H1 (cell line): ENCODE results near the gene TMEM209. TPM values are rescaled to one million over a fixed set of nuclear protein-coding genes. Genes with fewer than 3 reads are reported as not detected.

ENCODE experiments used
- CTCF ChIA-PET: fragments of 300-600 bp; sonication (Branson Sonifier 250); formaldehyde crosslinking; loops from one replicate; lab custom pipeline; 2021; ENCODE audit not compliant: partially characterized antibody; lab: Charles Lee
- POLR2A ChIA-PET: fragments of 300-600 bp; sonication (Branson Sonifier 250); formaldehyde crosslinking; loops from one replicate; lab custom pipeline; 2021; ENCODE audit warnings: inconsistent platforms; ENCODE audit not compliant: partially characterized antibody; lab: Charles Lee
- DNase-seq, 2 experiments: peaks; one replicate each; pipeline versions ENCODE4 v3.0.0 to v3.0.0-alpha.2; 2010 to 2022; ENCODE audit warnings: low spot score in 2 of 2, low read depth in 1 of 2, mixed read lengths in 1 of 2
- FAIRE-seq: peaks from 2 replicates; lab custom pipeline; 2011; peaks lifted over from hg19 to GRCh38; lab: Jason Lieb, UNC
- H2AFZ ChIP-seq: 2 replicates; pipeline ENCODE4 v1.8.1; 2012; ENCODE audit warnings: low read length, inconsistent platforms
- H2AK5ac ChIP-seq: 2 replicates; pipeline ENCODE4 v1.6.1; 2013; ENCODE audit warnings: low read depth, low read length
- H2BK120ac ChIP-seq: replicated peaks from 2 replicates; pipeline ENCODE3; 2013; ENCODE audit warnings: low read depth, low read length, inconsistent platforms
- H2BK12ac ChIP-seq: 2 replicates; pipeline ENCODE4 v1.6.1; 2013; ENCODE audit warnings: low read depth, low read length
- H2BK15ac ChIP-seq: 2 replicates; pipeline ENCODE4 v1.6.1; 2013; ENCODE audit warnings: low read length
- H2BK20ac ChIP-seq: 2 replicates; pipeline ENCODE4 v1.6.1; 2013; ENCODE audit warnings: low read length
- H2BK5ac ChIP-seq: 2 replicates; pipeline ENCODE4 v1.6.1; 2013; ENCODE audit warnings: low read depth, low read length
- H3K14ac ChIP-seq: 2 replicates; pipeline ENCODE4 v1.6.1; 2013; ENCODE audit warnings: inconsistent platforms; ENCODE audit not compliant: insufficient read length
- H3K18ac ChIP-seq: 2 replicates; pipeline ENCODE4 v1.6.1; 2013; ENCODE audit warnings: low read length; ENCODE audit errors: extremely low read depth
- H3K23ac ChIP-seq: 2 replicates; pipeline ENCODE4 v1.6.1; 2013; ENCODE audit warnings: inconsistent platforms; ENCODE audit not compliant: insufficient read length
- H3K23me2 ChIP-seq: 2 replicates; pipeline ENCODE4 v1.6.1; 2013; ENCODE audit warnings: low read depth, low read length
- H3K27ac ChIP-seq: 2 replicates; pipeline ENCODE4 v1.6.1; 2011; ENCODE audit warnings: low read depth, low read length, inconsistent platforms
- H3K27me3 ChIP-seq, 4 experiments: replicated peaks in 1 of 4; 1 replicate in 1 of 4; 2 replicates in 3 of 4; pipeline versions ENCODE4 v1.6.1 to v1.8.1; 2011 to 2013; ENCODE audit warnings: low read length in 3 of 4, mild to moderate bottlenecking in 3 of 4, inconsistent platforms in 2 of 4, mixed read lengths in 2 of 4, moderate library complexity in 1 of 4; ENCODE audit not compliant: control insufficient read depth in 3 of 4, insufficient read depth in 3 of 4; ENCODE audit errors: extremely low read depth in 1 of 4
- H3K36me3 ChIP-seq, 4 experiments: 2 replicates each; pipeline versions ENCODE4 v1.6.1 to v1.8.1; 2011 to 2013; ENCODE audit warnings: mild to moderate bottlenecking in 4 of 4, low read length in 3 of 4, moderate library complexity in 2 of 4, control low read depth in 1 of 4, inconsistent platforms in 1 of 4; ENCODE audit not compliant: insufficient read depth in 4 of 4, control insufficient read depth in 2 of 4
- H3K4ac ChIP-seq: replicated peaks from 2 replicates; pipeline ENCODE3; 2013; ENCODE audit warnings: low read length, low read depth, mixed read lengths, inconsistent platforms; ENCODE audit not compliant: insufficient read length
- H3K4me1 ChIP-seq, 4 experiments: replicated peaks in 1 of 4; 1 replicate in 1 of 4; 2 replicates in 3 of 4; pipeline versions ENCODE4 v1.6.1 to v1.8.1; 2011 to 2013; ENCODE audit warnings: low read length in 3 of 4, inconsistent platforms in 2 of 4, mixed read lengths in 1 of 4; ENCODE audit not compliant: insufficient read depth in 4 of 4, control insufficient read depth in 3 of 4
- H3K4me2 ChIP-seq, 2 experiments: 2 replicates each; pipeline versions ENCODE4 v1.6.1 to v1.8.1; 2011 to 2013; ENCODE audit warnings: low read depth in 2 of 2, low read length in 2 of 2, control low read depth in 1 of 2, inconsistent platforms in 1 of 2, mild to moderate bottlenecking in 1 of 2; ENCODE audit not compliant: insufficient read depth in 1 of 2
- H3K4me3 ChIP-seq, 4 experiments: fragments of 200-600, 300-600 bp in 1 of 4; sonication (generic), shearing (Covaris generic), sonication (Bioruptor Twin) in 1 of 4; 2 replicates each; pipeline versions ENCODE4 v1.5.1 to v1.8.1; 2011 to 2016; ENCODE audit warnings: low read length in 4 of 4, low read depth in 3 of 4, control low read depth in 2 of 4, inconsistent platforms in 2 of 4, mild to moderate bottlenecking in 2 of 4, mixed read lengths in 1 of 4, moderate library complexity in 1 of 4; ENCODE audit not compliant: insufficient read depth in 2 of 4; ENCODE audit errors: extremely low read depth in 1 of 4
- H3K56ac ChIP-seq: replicated peaks from 2 replicates; pipeline ENCODE3; 2013; ENCODE audit warnings: low read depth, mild to moderate bottlenecking, mixed read lengths, low read length, inconsistent platforms; ENCODE audit not compliant: insufficient read length
- H3K79me1 ChIP-seq: 2 replicates; pipeline ENCODE4 v1.6.1; 2013; ENCODE audit warnings: low read depth, low read length, control low read depth
- H3K79me2 ChIP-seq, 2 experiments: 2 replicates each; pipeline versions ENCODE4 v1.6.1 to v1.8.1; 2012 to 2013; ENCODE audit warnings: low read length in 2 of 2, mild to moderate bottlenecking in 2 of 2, inconsistent platforms in 1 of 2; ENCODE audit not compliant: insufficient read depth in 2 of 2, control insufficient read depth in 1 of 2
- H3K9ac ChIP-seq, 4 experiments: replicated peaks in 1 of 4; 1 replicate in 1 of 4; 2 replicates in 3 of 4; pipeline versions ENCODE4 v1.6.1 to v1.8.1; 2011 to 2013; ENCODE audit warnings: low read depth in 3 of 4, low read length in 3 of 4, control low read depth in 2 of 4, mild to moderate bottlenecking in 2 of 4, moderate library complexity in 2 of 4, inconsistent platforms in 1 of 4; ENCODE audit errors: extremely low read depth in 1 of 4
- H3K9me3 ChIP-seq, 2 experiments: 2 replicates each; pipeline versions ENCODE4 v1.6.1 to v1.8.1; 2012 to 2013; ENCODE audit warnings: mild to moderate bottlenecking in 2 of 2, moderate library complexity in 2 of 2, control low read depth in 1 of 2, inconsistent platforms in 1 of 2, low read depth in 1 of 2, low read length in 1 of 2, mixed read lengths in 1 of 2; ENCODE audit not compliant: insufficient read depth in 2 of 2
- H4K20me1 ChIP-seq, 2 experiments: replicated peaks in 1 of 2; 2 replicates each; pipeline versions ENCODE3 to v1.8.1; 2011 to 2013; ENCODE audit warnings: inconsistent platforms in 2 of 2, low read length in 2 of 2, mild to moderate bottlenecking in 1 of 2; ENCODE audit not compliant: insufficient read depth in 2 of 2, control insufficient read depth in 1 of 2
- H4K5ac ChIP-seq: 2 replicates; pipeline ENCODE4 v1.6.1; 2013; ENCODE audit warnings: low read length, low read depth, mixed read lengths, inconsistent platforms; ENCODE audit not compliant: insufficient read length
- H4K8ac ChIP-seq: 2 replicates; pipeline ENCODE4 v1.8.0; 2013; ENCODE audit warnings: mild to moderate bottlenecking, moderate library complexity, low read length, inconsistent platforms; ENCODE audit not compliant: insufficient read depth; ENCODE audit errors: extremely low read depth
- H4K91ac ChIP-seq: replicated peaks from 2 replicates; pipeline ENCODE3; 2013; ENCODE audit warnings: low read length, mixed read lengths, inconsistent platforms; ENCODE audit not compliant: insufficient read length
- CHD2 ChIP-seq: IDR thresholded peaks from 2 replicates; pipeline ENCODE4 v1.6.1; 2012; ENCODE audit warnings: low read length, improper control_type of control experiment
- CREB1 ChIP-seq: IDR thresholded peaks from 2 replicates; pipeline ENCODE4 v1.6.1; 2012; ENCODE audit warnings: inconsistent platforms
- CTBP2 ChIP-seq: IDR thresholded peaks from 2 replicates; pipeline ENCODE4 v1.7.0; 2011; ENCODE audit warnings: borderline replicate concordance, mild to moderate bottlenecking, moderate library complexity, mixed read lengths, low read length; ENCODE audit not compliant: insufficient read depth, insufficient read length
- EGR1 ChIP-seq: IDR thresholded peaks from 2 replicates; pipeline ENCODE4 v1.6.1; 2011; ENCODE audit warnings: low read depth, low read length, borderline replicate concordance
- HDAC6 ChIP-seq: IDR thresholded peaks from one replicate; pipeline ENCODE4 v1.7.1; 2012; ENCODE audit warnings: low read depth, mild to moderate bottlenecking, inconsistent platforms, low read length, moderate library complexity
- MAFK ChIP-seq: IDR thresholded peaks from 2 replicates; pipeline ENCODE4 v1.6.1; 2012; ENCODE audit warnings: low read depth, mild to moderate bottlenecking, improper control_type of control experiment, low read length
- NANOG ChIP-seq: IDR thresholded peaks from 2 replicates; pipeline ENCODE4 v1.6.1; 2011; ENCODE audit warnings: low read length, low read depth, mild to moderate bottlenecking, inconsistent platforms; ENCODE audit not compliant: insufficient read depth, poor library complexity, severe bottlenecking
- POLR2AphosphoS5 ChIP-seq: IDR thresholded peaks from 2 replicates; pipeline ENCODE4 v1.6.1; 2011; ENCODE audit warnings: low read depth, low read length
- RXRA ChIP-seq: IDR thresholded peaks from 2 replicates; pipeline ENCODE4 v1.6.1; 2011; ENCODE audit warnings: low read depth, mild to moderate bottlenecking, low read length, moderate library complexity; ENCODE audit not compliant: insufficient read depth
- SP4 ChIP-seq: IDR thresholded peaks from 2 replicates; pipeline ENCODE4 v1.6.1; 2012; ENCODE audit warnings: low read length, inconsistent platforms
- WGBS, 2 experiments: shearing (Covaris generic) in 1 of 2; methylation state at CpG; one replicate each; pipeline versions ENCODE4 v1.1.6 to v1.1.7; 2013 to 2015; ENCODE audit warnings: low lambda C conversion rate in 2 of 2, mixed read lengths in 2 of 2, inconsistent platforms in 1 of 2, low coverage in 1 of 2, missing lambda C conversion rate in 1 of 2; ENCODE audit not compliant: insufficient replicate concordance in 2 of 2, insufficient coverage in 1 of 2, insufficient read length in 1 of 2; ENCODE audit errors: extremely low coverage in 1 of 2, missing lambda C conversion rate in 1 of 2; 5-methylcytosine and 5-hydroxymethylcytosine counted together
- polyA plus RNA-seq, 7 experiments: library from polyadenylated mRNA; depleted of rRNA in 3 of 7; stranded (reverse) in 5 of 7; unstranded in 2 of 7; fragments of >200 nt in 5 of 7; fragments of 200-250 nt in 2 of 7; gene quantifications; 1 replicate in 5 of 7; 2 replicates in 1 of 7; 4 replicates in 1 of 7; pipeline versions ENCODE4 v1.2.1 to v1.2.3, GENCODE V29; 2011 to 2013; ENCODE audit warnings: missing spikeins in 2 of 7, mixed read lengths in 2 of 7
- total RNA-seq: library from RNA; stranded (reverse); fragmentation: NEBNext Ultra II Directional; extraction: Animal tissue kit (Norgen Biotek cat#: 25700); gene quantifications from 2 replicates; pipeline ENCODE4 v1.2.1, GENCODE V29; 2021
- TF ChIP-seq, protein P1 (sequence below): IDR thresholded peaks from 2 replicates; pipeline ENCODE4 v1.6.1; 2012; ENCODE audit warnings: inconsistent platforms

The TMEM209 gene
- total and polyA plus RNA-seq, 2 of the 8 experiments (the other 6 are each of a cell fraction or from before 2014, with no cell fraction given): 28.5 to 30.5 TPM

DNA sequence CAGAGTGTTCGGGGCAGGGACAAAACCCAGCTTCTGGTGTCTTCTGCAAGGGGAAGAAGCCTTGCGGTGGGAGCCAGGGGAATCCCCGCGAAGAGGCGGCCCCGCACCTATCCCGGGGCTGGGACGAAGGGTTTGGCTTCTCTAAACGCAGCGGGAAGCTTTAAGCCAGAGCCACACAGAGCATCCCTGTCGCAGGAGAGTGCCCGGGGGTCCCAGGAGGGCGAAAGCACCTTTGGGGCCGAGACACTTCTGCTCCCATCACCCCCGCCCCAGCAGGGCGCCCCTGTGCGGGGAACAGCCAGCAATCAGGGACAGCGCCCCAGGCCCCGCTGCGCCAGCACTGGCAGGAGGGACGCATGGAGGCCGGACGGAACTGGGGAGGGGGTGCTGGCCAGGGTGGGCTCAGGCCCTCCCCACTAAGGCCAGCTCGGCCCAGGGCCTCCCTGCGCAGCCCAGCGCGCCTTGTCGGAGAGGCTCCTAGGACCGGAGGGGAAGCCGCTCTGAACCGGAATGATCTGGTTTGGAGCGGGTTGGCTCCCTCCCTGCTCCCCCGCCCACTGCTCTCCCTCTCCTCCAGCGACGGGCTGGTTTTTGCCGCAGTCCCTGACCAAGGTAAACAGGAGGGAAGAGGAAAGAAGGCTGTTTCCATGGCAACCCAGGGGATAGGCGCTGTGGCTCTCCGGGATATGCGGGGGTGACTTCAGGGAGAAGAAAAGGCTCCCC lies 63.9 kb downstream of the TMEM209 start:
- H3K18ac ChIP-seq: peak overlapping the region; percentile 92
- peak overlapping the region; percentile 66 for H2AFZ ChIP-seq
- CTCF ChIA-PET: interaction anchor here (0.6 to 1.8 kb wide), 12 partner anchors 8 to 616 kb away, joined by 3 to 12 read pairs (median 3); no protein-coding TSS in a partner anchor
- no peak overlapping the region for H3K23ac ChIP-seq
- H2AK5ac ChIP-seq: no peak overlapping the region
- peaks cover 6% of the 10 kb centered on the region; the same call in 1 of the 2 replicates for H3K23me2 ChIP-seq
- no peak overlapping the region; the same call in 1 of the 2 replicates for H2BK15ac ChIP-seq
- 9% methylated on average over 27 of the region's 39 CpGs; no CpG with 5 or more reads in 1 of the 2 experiments for WGBS, 2 experiments
- H4K8ac ChIP-seq: peak overlapping the region; percentile 100
- DNase-seq (peak; percentile 62 to 85), FAIRE-seq (no peak)
- H2BK12ac ChIP-seq: peak overlapping the region; percentile 92; the same call in 1 of the 2 replicates
- H3K56ac ChIP-seq: no peak overlapping the region
- no peaks in the 10 kb centered on the region for H3K79me2 ChIP-seq
- H3K79me1 ChIP-seq: no peaks in the 10 kb centered on the region
- H4K91ac ChIP-seq: no peak overlapping the region
- peak overlapping the region; percentile 78; the same call in 1 of the 2 replicates for H2BK5ac ChIP-seq
- no peak overlapping the region for H3K4ac ChIP-seq
- H3K27me3 ChIP-seq: peaks cover 0 to 13% (median 8%) of the 10 kb centered on the region in 4 experiments; a peak in 5 of 7 replicates
- peak overlapping the region; percentile 48 to 65 (median 55) for H3K4me3 ChIP-seq
- H3K27ac ChIP-seq: peak overlapping the region; percentile 87
- no peak overlapping the region for H2BK20ac ChIP-seq
- no peaks in the 10 kb centered on the region for H3K36me3 ChIP-seq
- peak overlapping the region; percentile 16 for H4K5ac ChIP-seq
- peak overlapping the region; percentile 82 to 93 (median 90) for H3K9ac ChIP-seq
- no peak overlapping the region for H3K14ac ChIP-seq
- peaks cover 0 to 15% (median 13%) of the 10 kb centered on the region in 4 experiments; a peak in 6 of 7 replicates for H3K4me1 ChIP-seq
- H4K20me1 ChIP-seq: peaks cover 0 to 2% of the 10 kb centered on the region in 2 experiments
- no peaks in the 10 kb centered on the region for H3K9me3 ChIP-seq
- POLR2A ChIA-PET: interaction anchor here (0.6 to 3.0 kb wide), 15 partner anchors 9 to 346 kb away, joined by 3 to 17 read pairs (median 5); partner anchors contain the start of genes KLHDC10 and TMEM209
- H3K4me2 ChIP-seq: peak overlapping the region; percentile 77 to 97
- no peak overlapping the region for H2BK120ac ChIP-seq
- TF ChIP-seq HDAC6: no peak
- no peak for TF ChIP-seq RXRA
- TF ChIP-seq, protein P1, sequence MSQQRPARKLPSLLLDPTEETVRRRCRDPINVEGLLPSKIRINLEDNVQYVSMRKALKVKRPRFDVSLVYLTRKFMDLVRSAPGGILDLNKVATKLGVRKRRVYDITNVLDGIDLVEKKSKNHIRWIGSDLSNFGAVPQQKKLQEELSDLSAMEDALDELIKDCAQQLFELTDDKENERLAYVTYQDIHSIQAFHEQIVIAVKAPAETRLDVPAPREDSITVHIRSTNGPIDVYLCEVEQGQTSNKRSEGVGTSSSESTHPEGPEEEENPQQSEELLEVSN: peak; percentile 61; the same call in 1 of the 2 replicates
- no peak for TF ChIP-seq NANOG
- no peak for TF ChIP-seq SP4
- no peak for TF ChIP-seq CHD2
- peak; percentile 86 for TF ChIP-seq EGR1
- TF ChIP-seq MAFK: no peak
- no peak for TF ChIP-seq CTBP2
- peak; percentile 20; the same call in 1 of the 2 replicates for TF ChIP-seq CREB1
- peak; percentile 88 for TF ChIP-seq POLR2AphosphoS5
